ENCODE results near the gene PIK3R1.
"Not testable (repeated sequence)": the region's sequence is repeated elsewhere in the genome, so short reads cannot be mapped to it uniquely, and the experiment has no call there.

The PIK3R1 gene

GRCh38 chr5:68231414-68232076 is 16.0 kb downstream of the PIK3R1 start:
- Histone ChIP-seq H4K20me1 (ENCODE audit: insufficient read depth, low read length) (peaks cover 49% of the 10 kb centered on the region), H3K27me3 (ENCODE audit: insufficient read depth, low read length, poor library complexity) (no peaks in the 10 kb centered on the region), H3K27ac (ENCODE audit: low read length) (peak overlapping the region; percentile 28; the same call in 1 of the 2 replicates), H3K79me2 (ENCODE audit: insufficient read depth, low read length) (peaks cover 98% of the 10 kb centered on the region), H3K9me3 (ENCODE audit: insufficient read depth, low read length, severe bottlenecking) (no peaks in the 10 kb centered on the region), H3K4me2 (ENCODE audit: insufficient read depth, low read length) (no peak overlapping the region), H3K4me1 (ENCODE audit: insufficient read depth, low read length) (peaks cover 33% of the 10 kb centered on the region), H3K36me3 (ENCODE audit: insufficient read depth, low read length) (peaks cover 63% of the 10 kb centered on the region), H3K4me3 (ENCODE audit: low read depth in 1 of 2, low read length in 2 of 2) (no peak overlapping the region), H2AFZ (ENCODE audit: low read depth, low read length) (no peak overlapping the region), H3K9ac (ENCODE audit: low read depth, low read length) (no peak overlapping the region)
- DNase-seq (no peak), ATAC-seq (ENCODE audit: insufficient read depth, low read depth) (no peak)
- TF ChIP-seq, protein P1, sequence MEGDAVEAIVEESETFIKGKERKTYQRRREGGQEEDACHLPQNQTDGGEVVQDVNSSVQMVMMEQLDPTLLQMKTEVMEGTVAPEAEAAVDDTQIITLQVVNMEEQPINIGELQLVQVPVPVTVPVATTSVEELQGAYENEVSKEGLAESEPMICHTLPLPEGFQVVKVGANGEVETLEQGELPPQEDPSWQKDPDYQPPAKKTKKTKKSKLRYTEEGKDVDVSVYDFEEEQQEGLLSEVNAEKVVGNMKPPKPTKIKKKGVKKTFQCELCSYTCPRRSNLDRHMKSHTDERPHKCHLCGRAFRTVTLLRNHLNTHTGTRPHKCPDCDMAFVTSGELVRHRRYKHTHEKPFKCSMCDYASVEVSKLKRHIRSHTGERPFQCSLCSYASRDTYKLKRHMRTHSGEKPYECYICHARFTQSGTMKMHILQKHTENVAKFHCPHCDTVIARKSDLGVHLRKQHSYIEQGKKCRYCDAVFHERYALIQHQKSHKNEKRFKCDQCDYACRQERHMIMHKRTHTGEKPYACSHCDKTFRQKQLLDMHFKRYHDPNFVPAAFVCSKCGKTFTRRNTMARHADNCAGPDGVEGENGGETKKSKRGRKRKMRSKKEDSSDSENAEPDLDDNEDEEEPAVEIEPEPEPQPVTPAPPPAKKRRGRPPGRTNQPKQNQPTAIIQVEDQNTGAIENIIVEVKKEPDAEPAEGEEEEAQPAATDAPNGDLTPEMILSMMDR (IDR thresholded peaks at IDR 0.05; ENCODE audit: borderline replicate concordance, extremely low read depth, low read length, poor library complexity, severe bottlenecking): no peak

- H3K4me3 ChIP-seq (ENCODE audit: low read depth in 1 of 2, low read length in 2 of 2): no peak overlapping the region
- H3K27me3 ChIP-seq (ENCODE audit: insufficient read depth, low read length, poor library complexity): no peaks in the 10 kb centered on the region
- no peaks in the 10 kb centered on the region for H3K9me3 ChIP-seq (ENCODE audit: insufficient read depth, low read length, severe bottlenecking)
- H2AFZ ChIP-seq (ENCODE audit: low read depth, low read length): no peak overlapping the region
- H3K27ac ChIP-seq (ENCODE audit: low read length): peak overlapping the region; percentile 30; the same call in 1 of the 2 replicates
- peaks cover 46% of the 10 kb centered on the region for H4K20me1 ChIP-seq (ENCODE audit: insufficient read depth, low read length)
- peaks cover 98% of the 10 kb centered on the region for H3K79me2 ChIP-seq (ENCODE audit: insufficient read depth, low read length)
- peaks cover 56% of the 10 kb centered on the region for H3K36me3 ChIP-seq (ENCODE audit: insufficient read depth, low read length)
- H3K4me1 ChIP-seq (ENCODE audit: insufficient read depth, low read length): peaks cover 40% of the 10 kb centered on the region
- TF ChIP-seq, protein P1 (IDR thresholded peaks at IDR 0.05; ENCODE audit: borderline replicate concordance, extremely low read depth, low read length, poor library complexity, severe bottlenecking): no peak
- TF ChIP-seq EZH2 (IDR thresholded peaks at IDR 0.05; ENCODE audit: borderline replicate concordance, low read depth, low read length, severe bottlenecking): no peak
- DNase-seq (no peak), ATAC-seq (ENCODE audit: insufficient read depth, low read depth) (no peak)
- peak overlapping the region; percentile 12; the same call in 1 of the 2 replicates for H3K4me2 ChIP-seq (ENCODE audit: insufficient read depth, low read length)
- no peak overlapping the region for H3K9ac ChIP-seq (ENCODE audit: low read depth, low read length)
Measured at GRCh38 chr5:68232277-68232676, 16.7 kb downstream of the PIK3R1 start.

GRCh38 chr5:68233075-68233474 is 17.5 kb downstream of the PIK3R1 start:
- H3K9me3 ChIP-seq (ENCODE audit: insufficient read depth, low read length, severe bottlenecking): no peaks in the 10 kb centered on the region
- H3K79me2 ChIP-seq (ENCODE audit: insufficient read depth, low read length): peaks cover 98% of the 10 kb centered on the region
- no peak overlapping the region for H3K4me2 ChIP-seq (ENCODE audit: insufficient read depth, low read length)
- H4K20me1 ChIP-seq (ENCODE audit: insufficient read depth, low read length): peaks cover 42% of the 10 kb centered on the region
- TF ChIP-seq, protein P1 (IDR thresholded peaks at IDR 0.05; ENCODE audit: borderline replicate concordance, extremely low read depth, low read length, poor library complexity, severe bottlenecking): no peak
- no peak overlapping the region for H3K9ac ChIP-seq (ENCODE audit: low read depth, low read length)
- no peak overlapping the region for H3K4me3 ChIP-seq (ENCODE audit: low read depth in 1 of 2, low read length in 2 of 2)
- peaks cover 48% of the 10 kb centered on the region for H3K36me3 ChIP-seq (ENCODE audit: insufficient read depth, low read length)
- ATAC-seq (ENCODE audit: insufficient read depth, low read depth) (no peak), DNase-seq (no peak)
- H3K27ac ChIP-seq (ENCODE audit: low read length): no peak overlapping the region
- H3K27me3 ChIP-seq (ENCODE audit: insufficient read depth, low read length, poor library complexity): no peaks in the 10 kb centered on the region
- H2AFZ ChIP-seq (ENCODE audit: low read depth, low read length): no peak overlapping the region
- peaks cover 43% of the 10 kb centered on the region for H3K4me1 ChIP-seq (ENCODE audit: insufficient read depth, low read length)

DNA sequence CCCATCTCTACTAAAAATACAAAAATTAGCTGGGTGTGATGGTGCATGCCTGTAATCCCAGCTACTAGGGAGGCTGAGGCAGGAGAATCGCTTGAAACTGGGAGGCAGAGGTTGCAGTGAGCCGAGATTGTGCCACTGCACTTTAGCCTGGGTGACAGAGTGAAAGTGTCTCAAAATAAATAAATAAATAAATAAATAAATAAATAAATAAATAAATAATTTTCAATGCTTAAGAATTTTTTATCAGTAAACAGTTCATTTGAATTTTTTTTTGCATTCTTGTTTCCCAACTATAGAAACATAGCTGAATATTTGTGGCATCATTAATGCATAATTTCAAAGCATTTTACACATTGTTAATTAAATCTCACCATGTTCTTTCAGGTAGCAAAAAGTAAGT is 19.7 kb downstream of the PIK3R1 start:
- peaks cover 31% of the 10 kb centered on the region for H4K20me1 ChIP-seq (ENCODE audit: insufficient read depth, low read length)
- H3K36me3 ChIP-seq (ENCODE audit: insufficient read depth, low read length): peaks cover 35% of the 10 kb centered on the region
- ATAC-seq (ENCODE audit: insufficient read depth, low read depth); H3K9me3 ChIP-seq (ENCODE audit: insufficient read depth, low read length, severe bottlenecking); DNase-seq; H3K9ac ChIP-seq (ENCODE audit: low read depth, low read length); H3K4me3 ChIP-seq (ENCODE audit: low read depth in 1 of 2, low read length in 2 of 2); H3K27me3 ChIP-seq (ENCODE audit: insufficient read depth, low read length, poor library complexity); H3K27ac ChIP-seq (ENCODE audit: low read length); H3K4me2 ChIP-seq (ENCODE audit: insufficient read depth, low read length); H2AFZ ChIP-seq (ENCODE audit: low read depth, low read length): not testable (repeated sequence)
- H3K4me1 ChIP-seq (ENCODE audit: insufficient read depth, low read length): peaks cover 54% of the 10 kb centered on the region
- H3K79me2 ChIP-seq (ENCODE audit: insufficient read depth, low read length): peaks cover 92% of the 10 kb centered on the region
